ENCODE results near the gene RBM44. TPM values are rescaled to one million over a fixed set of nuclear protein-coding genes. Genes with fewer than 3 reads are reported as not detected.
A peak's percentile ranks its signal among the peaks of the same experiment; 100 is the strongest.

Gene RBM44
- total RNA-seq, 1 donor from 2014 or later: 0.44 TPM

GRCh38 chr2:237766340-237766739, 32.2 kb upstream of the RBM44 start:
- H3K9me3 Mint-ChIP-seq (ENCODE audit: unreplicated experiment): no peaks in the 10 kb centered on the region
- peaks cover 34% of the 10 kb centered on the region for H3K36me3 Mint-ChIP-seq (ENCODE audit: low read depth, unreplicated experiment)
- no peak for DNase-seq (ENCODE audit: low spot score)
- H3K4me3 Mint-ChIP-seq (ENCODE audit: unreplicated experiment): no peak overlapping the region
- no peaks in the 10 kb centered on the region for H3K27me3 Mint-ChIP-seq (ENCODE audit: unreplicated experiment)
- peaks cover 6% of the 10 kb centered on the region for H3K4me1 Mint-ChIP-seq (ENCODE audit: unreplicated experiment)
- no peak overlapping the region for H3K27ac Mint-ChIP-seq (ENCODE audit: unreplicated experiment)
- no peak for TF ChIP-seq CTCF (IDR thresholded peaks at IDR 0.05; ENCODE audit: unreplicated experiment)

DNA sequence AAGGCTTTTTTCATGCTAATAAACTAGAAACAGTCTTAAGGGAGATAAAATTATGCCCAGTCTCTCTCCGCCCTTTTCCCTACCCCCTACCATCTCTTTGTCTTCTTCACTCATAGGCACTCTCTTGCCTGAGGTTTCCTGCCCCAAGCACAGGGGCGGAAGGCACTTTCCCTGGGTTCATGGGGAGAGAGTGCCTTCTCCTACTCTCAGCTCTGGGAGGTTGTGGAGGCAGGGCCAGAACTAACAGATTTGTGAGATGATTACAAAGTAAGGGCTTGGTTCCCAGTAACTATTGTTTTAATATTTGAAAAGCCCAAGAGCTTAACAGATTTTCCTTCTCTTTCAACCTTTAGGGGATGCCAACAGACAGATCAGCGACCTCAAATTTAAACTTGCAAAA, 26.1 kb upstream of the RBM44 start:
- Mint-ChIP-seq H3K4me3 (ENCODE audit: unreplicated experiment) (no peak overlapping the region), H3K27ac (ENCODE audit: unreplicated experiment) (no peak overlapping the region), H3K9me3 (ENCODE audit: unreplicated experiment) (no peaks in the 10 kb centered on the region), H3K27me3 (ENCODE audit: unreplicated experiment) (no peaks in the 10 kb centered on the region), H3K36me3 (ENCODE audit: low read depth, unreplicated experiment) (peaks cover 32% of the 10 kb centered on the region), H3K4me1 (ENCODE audit: unreplicated experiment) (peaks cover 16% of the 10 kb centered on the region)
- no peak for TF ChIP-seq CTCF (IDR thresholded peaks at IDR 0.05; ENCODE audit: unreplicated experiment)
- DNase-seq (ENCODE audit: low spot score): no peak

GRCh38 chr2:237773826-237774225, 24.8 kb upstream of the RBM44 start:
- H3K4me1 Mint-ChIP-seq (ENCODE audit: unreplicated experiment): peaks cover 16% of the 10 kb centered on the region
- no peak overlapping the region for H3K27ac Mint-ChIP-seq (ENCODE audit: unreplicated experiment)
- H3K27me3 Mint-ChIP-seq (ENCODE audit: unreplicated experiment): no peaks in the 10 kb centered on the region
- H3K9me3 Mint-ChIP-seq (ENCODE audit: unreplicated experiment): no peaks in the 10 kb centered on the region
- DNase-seq (ENCODE audit: low spot score): no peak
- H3K36me3 Mint-ChIP-seq (ENCODE audit: low read depth, unreplicated experiment): peaks cover 39% of the 10 kb centered on the region
- no peak for TF ChIP-seq CTCF (IDR thresholded peaks at IDR 0.05; ENCODE audit: unreplicated experiment)
- no peak overlapping the region for H3K4me3 Mint-ChIP-seq (ENCODE audit: unreplicated experiment)

DNA sequence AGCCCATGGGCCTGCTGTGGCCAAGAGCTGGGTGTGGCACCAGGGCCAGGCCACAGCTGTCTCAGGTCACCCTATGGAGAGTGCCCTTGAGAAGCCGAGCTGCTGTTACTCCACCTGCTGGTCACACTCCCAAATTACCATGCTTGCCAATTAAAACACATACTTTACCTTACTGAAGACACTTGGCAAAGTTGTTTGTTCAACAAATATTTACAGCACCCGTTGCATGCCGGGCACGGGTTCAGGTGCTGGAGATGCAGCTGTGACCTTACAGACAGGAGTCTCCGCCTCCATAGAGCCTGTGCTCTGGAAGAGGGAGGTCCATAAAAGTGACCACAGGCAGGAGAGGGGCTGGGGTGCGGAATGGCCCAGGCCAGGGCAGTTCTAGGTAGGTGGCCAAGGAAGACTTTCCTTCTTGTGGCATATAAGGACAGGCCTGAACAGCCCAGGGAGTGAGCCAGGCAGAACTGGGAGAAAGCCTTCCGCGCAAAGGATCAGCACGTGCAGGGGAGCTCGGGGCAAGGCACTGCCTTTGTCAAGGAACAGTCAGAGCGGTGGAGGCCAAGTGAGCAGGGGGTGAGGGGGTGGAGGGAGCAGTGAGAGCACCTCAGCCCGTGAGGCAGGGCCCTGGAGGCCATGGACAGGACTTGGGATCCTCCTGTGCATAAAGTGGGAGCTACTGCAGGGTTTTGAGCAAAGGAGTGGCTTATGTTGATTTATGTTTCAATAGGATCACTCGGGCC, 23.6 kb upstream of the RBM44 start:
- TF ChIP-seq CTCF (IDR thresholded peaks at IDR 0.05; ENCODE audit: unreplicated experiment): peak; percentile 92
- peak; percentile 62 for DNase-seq (ENCODE audit: low spot score)
- no peaks in the 10 kb centered on the region for H3K27me3 Mint-ChIP-seq (ENCODE audit: unreplicated experiment)
- peaks cover 13% of the 10 kb centered on the region for H3K4me1 Mint-ChIP-seq (ENCODE audit: unreplicated experiment)
- H3K36me3 Mint-ChIP-seq (ENCODE audit: low read depth, unreplicated experiment): peaks cover 35% of the 10 kb centered on the region
- H3K27ac Mint-ChIP-seq (ENCODE audit: unreplicated experiment): peak overlapping the region; percentile 38
- no peaks in the 10 kb centered on the region for H3K9me3 Mint-ChIP-seq (ENCODE audit: unreplicated experiment)
- no peak overlapping the region for H3K4me3 Mint-ChIP-seq (ENCODE audit: unreplicated experiment)

DNA sequence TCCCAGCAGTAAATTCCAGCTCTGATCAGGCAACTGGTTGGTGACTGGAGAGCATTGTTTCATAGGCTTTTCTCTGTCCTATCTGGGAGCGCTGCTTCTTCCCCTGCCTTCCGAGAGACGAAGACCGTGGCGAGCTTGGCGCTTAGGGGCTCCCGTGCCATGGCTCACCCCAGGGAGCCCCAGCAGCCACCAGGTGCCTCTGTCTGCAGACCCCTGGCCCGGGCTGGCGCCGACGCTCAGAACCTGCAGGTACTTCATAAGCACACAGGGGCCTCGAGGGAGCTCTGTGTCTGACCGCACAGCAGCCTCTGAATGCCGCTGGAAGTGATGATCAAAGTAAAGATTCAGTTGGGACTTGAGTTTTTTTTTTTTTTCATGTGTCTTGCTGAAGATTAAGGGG, 19.1 kb upstream of the RBM44 start:
- no peaks in the 10 kb centered on the region for H3K9me3 Mint-ChIP-seq (ENCODE audit: unreplicated experiment)
- peaks cover 51% of the 10 kb centered on the region for H3K36me3 Mint-ChIP-seq (ENCODE audit: low read depth, unreplicated experiment)
- no peak overlapping the region for H3K27ac Mint-ChIP-seq (ENCODE audit: unreplicated experiment)
- no peaks in the 10 kb centered on the region for H3K4me1 Mint-ChIP-seq (ENCODE audit: unreplicated experiment)
- peaks cover 7% of the 10 kb centered on the region for H3K27me3 Mint-ChIP-seq (ENCODE audit: unreplicated experiment)
- DNase-seq (ENCODE audit: low spot score): no peak
- H3K4me3 Mint-ChIP-seq (ENCODE audit: unreplicated experiment): no peak overlapping the region
- no peak for TF ChIP-seq CTCF (IDR thresholded peaks at IDR 0.05; ENCODE audit: unreplicated experiment)
